ENCODE measurements around the gene GRK5.

- TF ChIP-seq CTCF (IDR thresholded peaks at IDR 0.05) (peak; percentile 86), MAX (CRISPR knock-in tag; IDR thresholded peaks at IDR 0.05) (no peak), ZNF138 (CRISPR knock-in tag; conservative IDR thresholded peaks at IDR 0.05) (no peak), TP53 (CRISPR knock-in tag; IDR thresholded peaks at IDR 0.05) (no peak)
Observed at GRCh38 chr10:119209035-119209735, 1.8 kb downstream of the GRK5 start.
